K562 (cell line): ENCODE data around the gene ARHGAP9. TPM values are rescaled to one million over a fixed set of nuclear protein-coding genes. Genes with fewer than 3 reads are reported as not detected.

Experiments used
- CC2D1A ChIP-seq: fragments of 450-650 bp; IDR thresholded peaks from 2 replicates; pipeline ENCODE4 v1.6.1; 2017; ENCODE audit warnings: mild to moderate bottlenecking
- CCAR2 ChIP-seq: fragments of 200-400 bp; formaldehyde crosslinking; IDR thresholded peaks from 2 replicates; pipeline ENCODE4 v1.6.1; 2017; ENCODE audit warnings: mild to moderate bottlenecking, low read depth, low read length
- HDAC2 ChIP-seq: fragments of 450-650 bp; IDR thresholded peaks from 2 replicates; pipeline ENCODE4 v1.6.1; 2016; ENCODE audit warnings: mild to moderate bottlenecking
- MECOM ChIP-seq: fragments of 250-450 bp; sonication (Bioruptor Pico); IDR thresholded peaks from 2 replicates; pipeline ENCODE4 v1.8.0; 2022; ENCODE audit warnings: inconsistent platforms
- RBFOX2 ChIP-seq: fragments of 200-400 bp; formaldehyde crosslinking; IDR thresholded peaks from 2 replicates; pipeline ENCODE4 v1.6.1; 2017; ENCODE audit warnings: low read depth, mild to moderate bottlenecking, low read length, moderate library complexity
- SMAD3 ChIP-seq: fragments of 450-650 bp; formaldehyde crosslinking; conservative IDR thresholded peaks from 2 replicates; pipeline ENCODE4 v1.4.0; 2020; ENCODE audit warnings: mild to moderate bottlenecking
- SMC3 ChIP-seq: conservative IDR thresholded peaks from 2 replicates; pipeline ENCODE4 v1.6.1; 2011; ENCODE audit warnings: low read depth, low read length, improper control_type of control experiment; ENCODE audit not compliant: insufficient read depth
- SREBF1 ChIP-seq: fragments of 150-350 bp; IDR thresholded peaks from 2 replicates; pipeline ENCODE4 v1.6.1; 2014; ENCODE audit warnings: antibody characterized with exemption, low read depth, low read length, borderline replicate concordance
- TAF9B ChIP-seq: fragments of 450-650 bp; IDR thresholded peaks from 2 replicates; pipeline ENCODE4 v1.6.1; 2018; ENCODE audit warnings: mild to moderate bottlenecking; ENCODE audit not compliant: partially characterized antibody
- TCF7 ChIP-seq: sonication (generic); IDR thresholded peaks from 2 replicates; pipeline ENCODE4 v1.6.1; 2016; ENCODE audit warnings: antibody characterized with exemption, borderline replicate concordance
- TCFL5 ChIP-seq: fragments of 250-450 bp; sonication (Bioruptor Pico); conservative IDR thresholded peaks from 2 replicates; pipeline ENCODE4 v1.6.1; 2021; ENCODE audit warnings: mild to moderate bottlenecking, moderate library complexity, matching md5 sums
- XRCC5 ChIP-seq: fragments of 200-400 bp; formaldehyde crosslinking; IDR thresholded peaks from 2 replicates; pipeline ENCODE4 v1.6.1; 2017; ENCODE audit warnings: low read depth, mild to moderate bottlenecking, low read length
- ZNF184 ChIP-seq: sonication (generic); formaldehyde crosslinking; IDR thresholded peaks from 2 replicates; pipeline ENCODE4 v1.5.0; 2020; ENCODE audit warnings: missing genetic modification reagents
- ZNF445 ChIP-seq: fragments of 250-450 bp; sonication (Bioruptor Pico); IDR thresholded peaks from 2 replicates; pipeline ENCODE4 v1.4.0; 2020; ENCODE audit warnings: low read depth, mild to moderate bottlenecking, moderate library complexity
- polyA plus RNA-seq, 8 experiments: library from polyadenylated mRNA; depleted of rRNA in 4 of 8; stranded (reverse) in 5 of 8; unstranded in 3 of 8; fragments of >200 nt; fragmentation: Nextera tagmentation in 2 of 8; fragmentation: Illumina TruSeq in 1 of 8; extraction: Ambion mirVana in 2 of 8; extraction: Trizol in 1 of 8; gene quantifications; 2 replicates each; pipeline versions ENCODE4 v1.2.1 to v1.2.3, GENCODE V29; 2011 to 2014; ENCODE audit warnings: inconsistent platforms in 1 of 8, missing spikeins in 1 of 8
- total RNA-seq, 7 experiments: library from RNA; depleted of rRNA in 6 of 7; stranded (reverse); fragments of >200 nt in 6 of 7; fragmentation: Illumina TruSeq in 2 of 7; extraction: Trizol in 2 of 7; gene quantifications; 2 replicates each; pipeline versions ENCODE4 v1.2.1 to v1.2.3, GENCODE V29; 2011 to 2021; ENCODE audit warnings: low replicate concordance in 1 of 7
- TF ChIP-seq, protein P1 (sequence below): sonication (generic); formaldehyde crosslinking; IDR thresholded peaks from 2 replicates; pipeline ENCODE4 v1.9.0; 2022; ENCODE audit warnings: mild to moderate bottlenecking, missing genetic modification reagents
- TF ChIP-seq, protein P2 (sequence below): sonication (generic); formaldehyde crosslinking; IDR thresholded peaks from 2 replicates; pipeline ENCODE4 v1.8.1; 2023; ENCODE audit warnings: missing genetic modification reagents, mild to moderate bottlenecking, borderline replicate concordance
- TF ChIP-seq, protein P3 (sequence below): fragments of 450-650 bp; IDR thresholded peaks from 2 replicates; pipeline ENCODE4 v1.6.1; 2017; ENCODE audit warnings: mild to moderate bottlenecking, moderate library complexity
- TF ChIP-seq, protein P4 (sequence below): IDR thresholded peaks from 2 replicates; pipeline ENCODE4 v1.6.1; 2014; ENCODE audit warnings: antibody characterized with exemption

ARHGAP9 gene
- total and polyA plus RNA-seq, 9 of the 15 experiments (the other 6 are each of a cell fraction or from before 2014, with no cell fraction given), result 1.5 to 10.2 (median 5.1) TPM

GRCh38 chr12:57522011-57522886 is 42.6 kb upstream of the ARHGAP9 start, which contains the start of gene MBD6 (continued):
- TF ChIP-seq MECOM (no peak), SMAD3 (CRISPR knock-in tag) (no peak), XRCC5 (peak; percentile 12; the same call in 1 of the 2 replicates), ZNF445 (CRISPR knock-in tag) (no peak), ZNF184 (CRISPR knock-in tag) (no peak), SREBF1 (no peak), CCAR2 (no peak), TCFL5 (CRISPR knock-in tag) (no peak), TAF9B (peak; percentile 92), CC2D1A (0 out of 2 replicates have a peak, but pooled peaks have one; percentile 33), HDAC2 (peak; percentile 89), TCF7 (peak; percentile 79), SMC3 (no peak), RBFOX2 (peak; percentile 87)
- TF ChIP-seq, protein P1, sequence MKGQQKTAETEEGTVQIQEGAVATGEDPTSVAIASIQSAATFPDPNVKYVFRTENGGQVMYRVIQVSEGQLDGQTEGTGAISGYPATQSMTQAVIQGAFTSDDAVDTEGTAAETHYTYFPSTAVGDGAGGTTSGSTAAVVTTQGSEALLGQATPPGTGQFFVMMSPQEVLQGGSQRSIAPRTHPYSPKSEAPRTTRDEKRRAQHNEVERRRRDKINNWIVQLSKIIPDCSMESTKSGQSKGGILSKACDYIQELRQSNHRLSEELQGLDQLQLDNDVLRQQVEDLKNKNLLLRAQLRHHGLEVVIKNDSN (CRISPR knock-in tag), result peak; percentile 95
- TF ChIP-seq, protein P2, sequence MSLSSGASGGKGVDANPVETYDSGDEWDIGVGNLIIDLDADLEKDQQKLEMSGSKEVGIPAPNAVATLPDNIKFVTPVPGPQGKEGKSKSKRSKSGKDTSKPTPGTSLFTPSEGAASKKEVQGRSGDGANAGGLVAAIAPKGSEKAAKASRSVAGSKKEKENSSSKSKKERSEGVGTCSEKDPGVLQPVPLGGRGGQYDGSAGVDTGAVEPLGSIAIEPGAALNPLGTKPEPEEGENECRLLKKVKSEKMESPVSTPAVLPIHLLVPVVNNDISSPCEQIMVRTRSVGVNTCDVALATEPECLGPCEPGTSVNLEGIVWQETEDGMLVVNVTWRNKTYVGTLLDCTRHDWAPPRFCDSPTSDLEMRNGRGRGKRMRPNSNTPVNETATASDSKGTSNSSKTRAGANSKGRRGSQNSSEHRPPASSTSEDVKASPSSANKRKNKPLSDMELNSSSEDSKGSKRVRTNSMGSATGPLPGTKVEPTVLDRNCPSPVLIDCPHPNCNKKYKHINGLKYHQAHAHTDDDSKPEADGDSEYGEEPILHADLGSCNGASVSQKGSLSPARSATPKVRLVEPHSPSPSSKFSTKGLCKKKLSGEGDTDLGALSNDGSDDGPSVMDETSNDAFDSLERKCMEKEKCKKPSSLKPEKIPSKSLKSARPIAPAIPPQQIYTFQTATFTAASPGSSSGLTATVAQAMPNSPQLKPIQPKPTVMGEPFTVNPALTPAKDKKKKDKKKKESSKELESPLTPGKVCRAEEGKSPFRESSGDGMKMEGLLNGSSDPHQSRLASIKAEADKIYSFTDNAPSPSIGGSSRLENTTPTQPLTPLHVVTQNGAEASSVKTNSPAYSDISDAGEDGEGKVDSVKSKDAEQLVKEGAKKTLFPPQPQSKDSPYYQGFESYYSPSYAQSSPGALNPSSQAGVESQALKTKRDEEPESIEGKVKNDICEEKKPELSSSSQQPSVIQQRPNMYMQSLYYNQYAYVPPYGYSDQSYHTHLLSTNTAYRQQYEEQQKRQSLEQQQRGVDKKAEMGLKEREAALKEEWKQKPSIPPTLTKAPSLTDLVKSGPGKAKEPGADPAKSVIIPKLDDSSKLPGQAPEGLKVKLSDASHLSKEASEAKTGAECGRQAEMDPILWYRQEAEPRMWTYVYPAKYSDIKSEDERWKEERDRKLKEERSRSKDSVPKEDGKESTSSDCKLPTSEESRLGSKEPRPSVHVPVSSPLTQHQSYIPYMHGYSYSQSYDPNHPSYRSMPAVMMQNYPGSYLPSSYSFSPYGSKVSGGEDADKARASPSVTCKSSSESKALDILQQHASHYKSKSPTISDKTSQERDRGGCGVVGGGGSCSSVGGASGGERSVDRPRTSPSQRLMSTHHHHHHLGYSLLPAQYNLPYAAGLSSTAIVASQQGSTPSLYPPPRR (CRISPR knock-in tag), result peak; percentile 64; the same call in 1 of the 2 replicates
- TF ChIP-seq, protein P3, sequence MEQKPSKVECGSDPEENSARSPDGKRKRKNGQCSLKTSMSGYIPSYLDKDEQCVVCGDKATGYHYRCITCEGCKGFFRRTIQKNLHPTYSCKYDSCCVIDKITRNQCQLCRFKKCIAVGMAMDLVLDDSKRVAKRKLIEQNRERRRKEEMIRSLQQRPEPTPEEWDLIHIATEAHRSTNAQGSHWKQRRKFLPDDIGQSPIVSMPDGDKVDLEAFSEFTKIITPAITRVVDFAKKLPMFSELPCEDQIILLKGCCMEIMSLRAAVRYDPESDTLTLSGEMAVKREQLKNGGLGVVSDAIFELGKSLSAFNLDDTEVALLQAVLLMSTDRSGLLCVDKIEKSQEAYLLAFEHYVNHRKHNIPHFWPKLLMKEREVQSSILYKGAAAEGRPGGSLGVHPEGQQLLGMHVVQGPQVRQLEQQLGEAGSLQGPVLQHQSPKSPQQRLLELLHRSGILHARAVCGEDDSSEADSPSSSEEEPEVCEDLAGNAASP, result peak; percentile 66; the same call in 1 of the 2 replicates
- TF ChIP-seq, protein P4, sequence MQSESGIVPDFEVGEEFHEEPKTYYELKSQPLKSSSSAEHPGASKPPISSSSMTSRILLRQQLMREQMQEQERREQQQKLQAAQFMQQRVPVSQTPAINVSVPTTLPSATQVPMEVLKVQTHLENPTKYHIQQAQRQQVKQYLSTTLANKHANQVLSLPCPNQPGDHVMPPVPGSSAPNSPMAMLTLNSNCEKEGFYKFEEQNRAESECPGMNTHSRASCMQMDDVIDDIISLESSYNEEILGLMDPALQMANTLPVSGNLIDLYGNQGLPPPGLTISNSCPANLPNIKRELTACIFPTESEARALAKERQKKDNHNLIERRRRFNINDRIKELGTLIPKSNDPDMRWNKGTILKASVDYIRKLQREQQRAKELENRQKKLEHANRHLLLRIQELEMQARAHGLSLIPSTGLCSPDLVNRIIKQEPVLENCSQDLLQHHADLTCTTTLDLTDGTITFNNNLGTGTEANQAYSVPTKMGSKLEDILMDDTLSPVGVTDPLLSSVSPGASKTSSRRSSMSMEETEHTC, result peak; percentile 76
